ENCODE measurements around the gene DLG3. TPM values are rescaled to one million over a fixed set of nuclear protein-coding genes. Genes with fewer than 3 reads are reported as not detected.
A peak's percentile ranks its signal among the peaks of the same experiment; 100 is the strongest.

DLG3 gene
- total and polyA plus RNA-seq, 4 donors = 0.57 to 6.5 (median 1.7) TPM

DNA sequence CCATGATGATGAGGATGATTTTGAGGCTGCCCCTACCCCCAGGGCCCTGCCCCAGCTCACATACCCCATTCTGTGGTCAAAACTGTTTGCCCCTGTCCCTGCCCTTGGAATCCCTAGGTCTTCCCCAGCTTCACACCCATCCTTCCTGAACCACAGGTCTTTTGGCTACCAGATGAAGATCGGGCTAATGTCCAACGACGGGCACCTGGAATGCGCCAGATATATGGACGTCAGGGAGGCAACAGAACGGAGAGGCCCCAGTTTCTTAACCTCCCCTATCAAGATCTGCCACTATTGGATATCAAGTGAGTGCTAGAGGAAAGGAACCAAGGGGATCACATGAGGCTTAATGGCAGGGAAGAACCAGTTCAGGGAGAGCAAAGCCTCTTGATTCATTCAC lies 14.9 kb upstream of the DLG3 start:
- Histone ChIP-seq H3K9ac (ENCODE audit: low read depth in 1 of 2, low read length in 2 of 2) (no peak overlapping the region), H3K9me3 (ENCODE audit: control insufficient read depth in 4 of 4, low read length in 3 of 4) (no peaks in the 10 kb centered on the region), H3K27me3 (ENCODE audit: control insufficient read depth in 4 of 4, insufficient read depth in 4 of 4, low read length in 3 of 4) (no peaks in the 10 kb centered on the region), H3K27ac (ENCODE audit: low read depth in 1 of 2, low read length in 2 of 2) (no peak overlapping the region), H3K4me3 (ENCODE audit: low read depth in 1 of 3, low read length in 3 of 3) (no peak overlapping the region), H3K4me1 (ENCODE audit: control insufficient read depth in 4 of 4, insufficient read depth in 4 of 4, low read length in 3 of 4) (peaks cover 1 to 3% (median 2%) of the 10 kb centered on the region in 4 donors), H3K36me3 (ENCODE audit: control insufficient read depth in 4 of 4, insufficient read depth in 3 of 4, low read depth in 1 of 4, low read length in 3 of 4) (no peaks in the 10 kb centered on the region)
- 92% methylated on average over 6 of the region's 6 CpGs for WGBS
- DNase-seq (ENCODE audit: low spot score) = no peak
- no peak for TF ChIP-seq YY1 (IDR thresholded peaks at IDR 0.05)
- TF ChIP-seq RAD21 (IDR thresholded peaks at IDR 0.05) = no peak

DNA sequence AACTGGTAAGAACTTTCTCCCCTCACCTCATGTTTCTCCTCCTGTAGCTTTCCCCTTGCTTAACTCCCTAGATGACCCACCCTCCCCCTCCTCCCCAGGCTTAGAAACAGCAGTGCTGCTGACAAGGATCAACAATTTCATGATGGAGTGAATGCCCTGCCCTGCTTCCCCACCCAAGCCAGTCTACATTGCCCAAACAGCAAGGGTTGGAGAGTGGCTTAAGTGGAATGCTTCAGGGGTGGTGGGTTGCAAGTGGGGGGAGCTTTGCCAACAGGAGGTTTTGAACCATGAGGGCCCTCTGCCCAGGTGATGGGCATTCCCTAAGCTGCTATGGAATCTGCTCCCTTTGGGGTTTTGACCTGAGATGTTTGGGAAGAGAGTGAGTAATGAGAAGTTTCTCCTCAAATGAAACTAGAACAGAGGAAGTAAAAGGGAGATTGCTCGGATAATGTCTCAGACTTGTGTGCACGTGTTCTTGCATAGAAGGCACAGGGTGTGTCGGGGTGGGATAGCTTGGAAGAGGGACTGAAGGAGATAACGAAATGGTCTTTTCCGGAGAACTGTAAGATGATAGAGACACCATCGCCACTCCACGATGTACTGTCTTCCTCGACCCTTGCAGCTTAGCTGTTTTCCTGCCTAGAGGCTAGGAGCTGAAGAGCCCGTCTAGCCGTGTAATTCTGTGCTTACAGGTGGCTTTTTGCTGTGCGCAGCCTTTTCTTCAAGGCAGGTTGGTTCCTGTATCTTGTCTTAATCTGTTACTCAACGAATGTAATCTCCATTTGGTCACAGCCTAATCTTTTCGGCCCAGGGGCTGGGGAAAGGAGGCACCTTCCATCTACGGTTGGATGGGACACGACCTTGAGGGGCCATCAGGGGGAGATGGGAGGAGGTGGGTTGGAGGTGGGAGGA lies 11.4 kb upstream of the DLG3 start:
- no peak for DNase-seq (ENCODE audit: low spot score)
- 65% methylated on average over 15 of the region's 15 CpGs for WGBS
- TF ChIP-seq, protein P1, sequence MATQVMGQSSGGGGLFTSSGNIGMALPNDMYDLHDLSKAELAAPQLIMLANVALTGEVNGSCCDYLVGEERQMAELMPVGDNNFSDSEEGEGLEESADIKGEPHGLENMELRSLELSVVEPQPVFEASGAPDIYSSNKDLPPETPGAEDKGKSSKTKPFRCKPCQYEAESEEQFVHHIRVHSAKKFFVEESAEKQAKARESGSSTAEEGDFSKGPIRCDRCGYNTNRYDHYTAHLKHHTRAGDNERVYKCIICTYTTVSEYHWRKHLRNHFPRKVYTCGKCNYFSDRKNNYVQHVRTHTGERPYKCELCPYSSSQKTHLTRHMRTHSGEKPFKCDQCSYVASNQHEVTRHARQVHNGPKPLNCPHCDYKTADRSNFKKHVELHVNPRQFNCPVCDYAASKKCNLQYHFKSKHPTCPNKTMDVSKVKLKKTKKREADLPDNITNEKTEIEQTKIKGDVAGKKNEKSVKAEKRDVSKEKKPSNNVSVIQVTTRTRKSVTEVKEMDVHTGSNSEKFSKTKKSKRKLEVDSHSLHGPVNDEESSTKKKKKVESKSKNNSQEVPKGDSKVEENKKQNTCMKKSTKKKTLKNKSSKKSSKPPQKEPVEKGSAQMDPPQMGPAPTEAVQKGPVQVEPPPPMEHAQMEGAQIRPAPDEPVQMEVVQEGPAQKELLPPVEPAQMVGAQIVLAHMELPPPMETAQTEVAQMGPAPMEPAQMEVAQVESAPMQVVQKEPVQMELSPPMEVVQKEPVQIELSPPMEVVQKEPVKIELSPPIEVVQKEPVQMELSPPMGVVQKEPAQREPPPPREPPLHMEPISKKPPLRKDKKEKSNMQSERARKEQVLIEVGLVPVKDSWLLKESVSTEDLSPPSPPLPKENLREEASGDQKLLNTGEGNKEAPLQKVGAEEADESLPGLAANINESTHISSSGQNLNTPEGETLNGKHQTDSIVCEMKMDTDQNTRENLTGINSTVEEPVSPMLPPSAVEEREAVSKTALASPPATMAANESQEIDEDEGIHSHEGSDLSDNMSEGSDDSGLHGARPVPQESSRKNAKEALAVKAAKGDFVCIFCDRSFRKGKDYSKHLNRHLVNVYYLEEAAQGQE (IDR thresholded peaks at IDR 0.05) = no peak
- TF ChIP-seq NR2F2 (IDR thresholded peaks at IDR 0.05) (no peak), SP1 (IDR thresholded peaks at IDR 0.05) (no peak), RXRA (IDR thresholded peaks at IDR 0.05) (no peak), HNF4G (IDR thresholded peaks at IDR 0.05) (no peak), FOXA2 (IDR thresholded peaks at IDR 0.05) (no peak), EGR1 (IDR thresholded peaks at IDR 0.05; ENCODE audit: low read depth in 2 of 2) (no peak), GABPA (IDR thresholded peaks at IDR 0.05 in 1 of 2, conservative IDR thresholded peaks at IDR 0.05 in 1 of 2) (no peak), FOXA1 (IDR thresholded peaks at IDR 0.05) (no peak), TAF1 (conservative IDR thresholded peaks at IDR 0.05) (no peak), JUND (IDR thresholded peaks at IDR 0.05) (no peak), YY1 (IDR thresholded peaks at IDR 0.05) (no peak), HNF4A (conservative IDR thresholded peaks at IDR 0.05) (no peak)
- TF ChIP-seq, protein P2, sequence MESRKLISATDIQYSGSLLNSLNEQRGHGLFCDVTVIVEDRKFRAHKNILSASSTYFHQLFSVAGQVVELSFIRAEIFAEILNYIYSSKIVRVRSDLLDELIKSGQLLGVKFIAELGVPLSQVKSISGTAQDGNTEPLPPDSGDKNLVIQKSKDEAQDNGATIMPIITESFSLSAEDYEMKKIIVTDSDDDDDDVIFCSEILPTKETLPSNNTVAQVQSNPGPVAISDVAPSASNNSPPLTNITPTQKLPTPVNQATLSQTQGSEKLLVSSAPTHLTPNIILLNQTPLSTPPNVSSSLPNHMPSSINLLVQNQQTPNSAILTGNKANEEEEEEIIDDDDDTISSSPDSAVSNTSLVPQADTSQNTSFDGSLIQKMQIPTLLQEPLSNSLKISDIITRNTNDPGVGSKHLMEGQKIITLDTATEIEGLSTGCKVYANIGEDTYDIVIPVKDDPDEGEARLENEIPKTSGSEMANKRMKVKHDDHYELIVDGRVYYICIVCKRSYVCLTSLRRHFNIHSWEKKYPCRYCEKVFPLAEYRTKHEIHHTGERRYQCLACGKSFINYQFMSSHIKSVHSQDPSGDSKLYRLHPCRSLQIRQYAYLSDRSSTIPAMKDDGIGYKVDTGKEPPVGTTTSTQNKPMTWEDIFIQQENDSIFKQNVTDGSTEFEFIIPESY (IDR thresholded peaks at IDR 0.05) = no peak
- TF ChIP-seq, protein P3, sequence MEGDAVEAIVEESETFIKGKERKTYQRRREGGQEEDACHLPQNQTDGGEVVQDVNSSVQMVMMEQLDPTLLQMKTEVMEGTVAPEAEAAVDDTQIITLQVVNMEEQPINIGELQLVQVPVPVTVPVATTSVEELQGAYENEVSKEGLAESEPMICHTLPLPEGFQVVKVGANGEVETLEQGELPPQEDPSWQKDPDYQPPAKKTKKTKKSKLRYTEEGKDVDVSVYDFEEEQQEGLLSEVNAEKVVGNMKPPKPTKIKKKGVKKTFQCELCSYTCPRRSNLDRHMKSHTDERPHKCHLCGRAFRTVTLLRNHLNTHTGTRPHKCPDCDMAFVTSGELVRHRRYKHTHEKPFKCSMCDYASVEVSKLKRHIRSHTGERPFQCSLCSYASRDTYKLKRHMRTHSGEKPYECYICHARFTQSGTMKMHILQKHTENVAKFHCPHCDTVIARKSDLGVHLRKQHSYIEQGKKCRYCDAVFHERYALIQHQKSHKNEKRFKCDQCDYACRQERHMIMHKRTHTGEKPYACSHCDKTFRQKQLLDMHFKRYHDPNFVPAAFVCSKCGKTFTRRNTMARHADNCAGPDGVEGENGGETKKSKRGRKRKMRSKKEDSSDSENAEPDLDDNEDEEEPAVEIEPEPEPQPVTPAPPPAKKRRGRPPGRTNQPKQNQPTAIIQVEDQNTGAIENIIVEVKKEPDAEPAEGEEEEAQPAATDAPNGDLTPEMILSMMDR (IDR thresholded peaks at IDR 0.05; ENCODE audit: low read depth, low read length, missing input control) = no peak
- TF ChIP-seq, protein P4, sequence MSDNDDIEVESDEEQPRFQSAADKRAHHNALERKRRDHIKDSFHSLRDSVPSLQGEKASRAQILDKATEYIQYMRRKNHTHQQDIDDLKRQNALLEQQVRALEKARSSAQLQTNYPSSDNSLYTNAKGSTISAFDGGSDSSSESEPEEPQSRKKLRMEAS (IDR thresholded peaks at IDR 0.05) = no peak
- H3K9ac ChIP-seq (ENCODE audit: low read depth in 1 of 2, low read length in 2 of 2) = no peak overlapping the region
- no peaks in the 10 kb centered on the region for H3K36me3 ChIP-seq (ENCODE audit: control insufficient read depth in 4 of 4, insufficient read depth in 3 of 4, low read depth in 1 of 4, low read length in 3 of 4)
- H3K4me3 ChIP-seq (ENCODE audit: low read depth in 1 of 3, low read length in 3 of 3) = peak overlapping the region in 1 of 3 donors; percentile 42
- H3K9me3 ChIP-seq (ENCODE audit: control insufficient read depth in 4 of 4, low read length in 3 of 4) = no peaks in the 10 kb centered on the region
- H3K27me3 ChIP-seq (ENCODE audit: control insufficient read depth in 4 of 4, insufficient read depth in 4 of 4, low read length in 3 of 4) = no peaks in the 10 kb centered on the region
- peaks cover 2 to 5% (median 3%) of the 10 kb centered on the region in 4 donors for H3K4me1 ChIP-seq (ENCODE audit: control insufficient read depth in 4 of 4, insufficient read depth in 4 of 4, low read length in 3 of 4)
- no peak overlapping the region for H3K27ac ChIP-seq (ENCODE audit: low read depth in 1 of 2, low read length in 2 of 2)
